HG03571 (cell line): ENCODE data around the gene EFCAB11.

Experiments used
- ATAC-seq: cut with Tn5 transposase; IDR thresholded peaks from one replicate; pipeline ENCODE4 v1.9.1; 2021; ENCODE audit not compliant: unreplicated experiment

The EFCAB11 gene

DNA sequence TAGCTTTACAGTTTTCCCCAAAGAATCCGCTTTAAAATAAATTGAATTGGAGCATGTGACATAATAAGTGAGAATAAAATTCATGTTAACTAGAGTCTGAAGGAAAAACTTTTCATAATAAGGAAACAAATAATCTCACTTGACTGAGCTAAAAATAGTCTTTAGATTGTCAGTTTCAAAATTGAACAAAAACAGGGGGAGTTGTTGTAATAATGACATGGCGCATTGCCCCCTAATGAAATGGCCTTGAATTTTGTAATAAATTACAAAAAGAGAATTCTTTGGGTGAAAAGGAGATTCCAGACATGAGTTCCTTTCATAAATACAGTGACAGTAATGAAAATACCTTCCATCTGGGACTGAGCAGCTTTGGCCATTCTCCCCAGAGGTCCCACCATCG lies 178.6 kb downstream of the EFCAB11 start:
- ATAC-seq, result no peak

DNA sequence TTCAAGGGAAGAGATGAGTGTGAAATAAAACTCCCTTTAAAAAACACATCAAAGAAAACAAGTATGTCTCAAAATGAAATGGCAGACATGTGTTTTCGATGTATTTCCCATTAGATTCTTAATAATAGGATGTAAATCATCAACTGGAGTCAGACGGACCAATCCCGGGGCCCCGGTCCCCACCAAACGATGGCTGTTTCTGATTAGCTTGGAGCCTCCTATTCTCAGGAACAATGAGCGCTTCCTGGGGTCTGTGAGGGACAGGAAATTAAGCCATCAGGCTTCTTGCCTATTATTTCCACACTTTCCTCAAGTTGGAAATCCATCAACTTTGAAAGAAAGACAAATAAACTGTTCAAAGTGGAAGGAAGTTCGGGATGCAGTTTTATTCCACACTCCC lies 179.4 kb downstream of the EFCAB11 start:
- no peak for ATAC-seq

DNA sequence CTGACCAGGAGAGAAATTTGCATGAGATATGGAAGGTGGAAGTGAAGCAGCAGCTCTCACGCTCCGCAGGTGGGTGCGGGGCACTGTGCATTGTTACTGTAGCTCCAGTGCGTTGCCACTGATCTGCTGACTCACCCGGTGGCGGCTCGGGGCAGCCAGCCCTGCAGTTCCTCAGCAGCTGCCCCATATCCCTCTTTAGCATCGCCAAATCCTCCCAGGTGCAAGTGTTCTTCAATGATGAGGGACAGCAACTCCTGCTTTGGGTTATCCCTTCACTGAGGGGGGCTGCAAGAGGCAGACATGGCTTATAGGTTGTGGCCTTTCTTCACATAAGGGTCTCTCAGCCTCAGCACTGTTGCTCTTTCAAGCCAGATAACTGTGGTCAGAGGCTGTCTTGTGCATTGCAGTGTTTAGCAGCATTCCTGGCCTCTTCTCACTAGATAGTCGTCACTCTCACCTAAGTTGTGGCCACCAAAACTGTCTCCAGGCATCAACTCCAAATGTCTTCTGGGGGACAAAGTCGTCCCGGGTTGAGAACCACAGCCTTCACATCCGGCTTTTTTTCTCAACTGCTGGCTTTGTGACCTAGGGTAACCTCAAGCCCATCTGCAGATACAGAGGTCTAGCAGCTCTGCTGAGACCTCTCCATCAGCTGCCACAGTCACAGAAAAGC lies 180.8 kb downstream of the EFCAB11 start:
- peak; percentile 79 for ATAC-seq

DNA sequence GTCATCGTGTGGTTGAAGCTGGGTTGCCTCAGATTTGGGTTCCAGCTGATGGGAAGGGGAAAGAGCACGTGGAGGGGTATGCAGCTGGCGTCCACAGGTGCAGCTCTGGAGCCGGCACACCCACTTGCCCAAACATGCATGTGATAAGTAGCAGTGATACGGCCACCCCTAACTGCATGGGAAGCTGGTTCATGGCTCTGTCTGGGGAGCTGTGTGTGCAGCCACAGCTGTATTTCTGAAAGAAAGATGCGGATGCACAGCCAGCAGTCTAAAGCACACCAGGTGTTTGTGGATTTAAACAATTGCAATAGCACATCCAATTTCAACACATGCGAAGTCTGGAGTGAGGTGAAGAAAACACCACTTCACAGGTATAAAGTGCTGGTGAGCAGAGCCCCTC lies 181.4 kb downstream of the EFCAB11 start:
- ATAC-seq, result peak; percentile 34

DNA sequence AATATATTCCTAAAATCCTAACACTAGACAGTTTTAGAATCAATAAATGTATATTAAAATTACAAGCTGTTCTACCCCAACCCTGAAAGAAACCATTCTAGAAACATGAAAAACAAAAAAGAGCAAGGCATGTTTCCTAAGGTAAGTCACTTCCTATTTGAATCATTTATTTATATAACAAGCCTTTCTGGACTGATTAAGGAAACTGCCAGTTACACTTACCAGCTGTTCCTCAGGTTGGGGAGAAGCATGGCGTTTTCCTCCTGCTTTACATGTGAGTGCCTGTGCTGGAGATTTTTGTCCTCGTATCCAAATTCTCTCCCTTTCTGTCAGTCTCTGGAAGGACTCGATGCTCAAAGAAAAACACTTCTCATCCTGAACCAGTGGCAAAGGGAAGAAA lies 183.3 kb downstream of the EFCAB11 start:
- no peak for ATAC-seq

DNA sequence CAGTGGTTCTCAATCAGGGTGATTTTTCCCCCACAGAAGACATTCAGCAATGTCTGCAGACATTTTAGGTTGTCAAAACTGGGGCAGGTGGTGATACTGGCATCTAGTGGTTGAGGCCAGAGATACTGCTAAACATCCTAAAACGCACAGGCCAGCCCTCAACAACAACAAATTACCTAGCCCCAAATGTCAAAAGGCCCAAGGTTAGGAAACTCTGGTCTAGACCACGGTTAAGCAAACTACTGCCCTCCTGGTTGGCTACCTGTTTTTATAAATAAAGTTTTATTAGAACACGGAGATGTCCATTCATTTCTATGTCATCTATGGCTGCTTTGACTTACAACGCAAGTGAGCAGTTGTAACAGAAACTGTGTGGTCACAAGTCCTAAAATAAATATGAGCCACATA lies 186.7 kb downstream of the EFCAB11 start:
- peak; percentile 73 for ATAC-seq

DNA sequence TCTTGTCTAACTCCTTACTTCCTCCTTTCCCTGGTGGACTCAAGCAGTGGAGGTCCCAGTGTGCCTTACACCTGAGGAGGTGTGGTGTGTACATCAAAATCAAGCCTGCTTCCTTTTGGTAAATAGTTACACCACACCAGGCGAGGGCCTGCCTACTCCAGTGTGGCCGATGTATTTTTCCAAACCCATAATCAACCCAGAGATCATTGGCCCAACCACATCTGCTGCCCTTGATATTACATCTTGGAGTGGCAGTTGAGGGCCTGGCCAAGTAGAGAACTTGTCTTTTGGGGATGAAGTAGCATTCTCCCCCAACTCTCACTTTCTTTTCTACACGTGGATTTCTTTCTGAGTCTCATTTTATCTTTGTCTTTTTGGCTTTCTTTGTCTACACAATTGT lies 187.4 kb downstream of the EFCAB11 start:
- ATAC-seq, result no peak

DNA sequence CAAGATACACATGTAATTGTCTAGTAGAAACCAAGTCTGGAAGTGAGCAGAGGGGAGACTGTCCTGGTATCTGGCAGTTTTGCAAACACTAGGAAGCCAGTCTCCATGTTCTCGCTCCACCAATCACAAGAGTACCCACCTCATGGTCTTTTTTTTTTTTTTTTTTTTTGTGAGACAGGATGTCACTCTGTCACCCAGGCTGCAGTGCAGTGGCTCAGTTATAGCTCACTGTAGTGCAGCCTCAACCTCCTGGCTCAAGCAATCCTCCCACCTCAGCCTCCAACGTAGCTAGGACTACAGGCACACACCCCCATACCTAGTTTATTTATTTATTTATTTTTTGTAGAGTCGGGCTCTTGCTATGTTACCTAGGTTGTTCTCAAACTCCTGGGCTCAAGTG lies 189.2 kb downstream of the EFCAB11 start:
- no peak for ATAC-seq

DNA sequence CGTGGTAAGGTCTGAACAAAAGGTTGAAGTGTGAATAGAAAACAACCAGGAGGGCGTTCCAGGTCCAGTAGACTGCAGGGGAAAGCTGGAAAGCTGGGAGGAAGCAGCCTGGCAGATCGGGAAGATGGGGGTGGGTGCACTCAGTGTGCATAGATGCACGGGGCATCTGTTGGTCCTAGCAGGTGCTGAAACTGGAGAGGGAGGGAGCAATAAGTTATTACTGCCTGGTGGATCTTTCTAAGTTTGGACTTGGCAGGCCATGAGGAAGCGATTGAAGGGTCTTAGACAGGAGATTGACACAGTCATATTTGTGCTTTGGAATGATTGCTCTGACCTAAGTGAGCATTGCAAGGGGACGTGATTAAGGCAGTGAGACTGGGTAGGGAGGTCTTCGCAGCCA lies 194.4 kb downstream of the EFCAB11 start:
- ATAC-seq, result no peak

DNA sequence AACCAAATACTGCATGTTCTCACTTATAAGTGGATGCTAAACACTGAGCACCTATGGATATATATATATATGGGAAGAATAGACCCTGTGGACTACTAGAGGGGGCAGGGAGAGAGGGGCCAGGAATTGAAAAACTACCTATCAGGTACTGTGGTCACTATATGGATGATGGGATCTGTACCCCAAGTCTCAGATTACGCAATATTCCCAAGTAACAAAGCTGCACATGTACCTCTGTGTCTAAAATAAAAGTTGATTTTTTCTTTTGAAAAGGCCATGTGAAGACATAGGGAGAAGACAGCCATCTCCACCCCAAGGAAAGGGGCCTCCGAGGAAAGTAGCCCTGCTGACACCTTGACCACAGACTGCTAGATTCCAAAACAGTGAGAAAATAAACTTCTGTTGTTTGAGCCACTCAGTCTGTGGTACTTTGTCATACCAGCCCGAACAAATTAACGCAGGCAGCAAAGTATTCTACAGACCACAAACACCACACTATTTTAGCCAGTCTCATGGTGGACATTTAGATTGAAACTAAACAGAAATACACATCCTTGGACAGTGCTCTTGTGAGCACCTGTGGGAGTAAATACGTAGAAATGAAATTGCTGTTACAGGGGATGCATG lies 197.1 kb downstream of the EFCAB11 start:
- no peak for ATAC-seq

DNA sequence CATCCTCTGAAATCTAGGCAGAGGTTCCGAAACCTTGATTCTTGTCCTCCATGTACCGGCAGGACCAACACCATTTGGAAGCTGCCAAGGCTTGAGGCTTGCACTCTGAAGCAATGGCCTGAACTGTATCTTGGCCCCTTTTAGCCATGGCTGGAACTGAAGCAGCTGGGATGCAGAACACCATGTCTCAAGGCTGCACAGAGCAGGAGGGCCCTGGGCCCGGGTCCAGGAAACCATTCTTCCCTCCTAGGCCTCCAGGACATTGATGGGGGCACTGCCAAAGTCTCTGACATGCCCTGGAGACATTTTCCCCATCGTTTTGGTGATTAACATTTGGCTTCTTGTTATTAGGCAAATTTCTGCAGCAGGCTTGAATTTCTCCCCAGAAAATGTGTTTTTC lies 198.7 kb downstream of the EFCAB11 start:
- no peak for ATAC-seq

DNA sequence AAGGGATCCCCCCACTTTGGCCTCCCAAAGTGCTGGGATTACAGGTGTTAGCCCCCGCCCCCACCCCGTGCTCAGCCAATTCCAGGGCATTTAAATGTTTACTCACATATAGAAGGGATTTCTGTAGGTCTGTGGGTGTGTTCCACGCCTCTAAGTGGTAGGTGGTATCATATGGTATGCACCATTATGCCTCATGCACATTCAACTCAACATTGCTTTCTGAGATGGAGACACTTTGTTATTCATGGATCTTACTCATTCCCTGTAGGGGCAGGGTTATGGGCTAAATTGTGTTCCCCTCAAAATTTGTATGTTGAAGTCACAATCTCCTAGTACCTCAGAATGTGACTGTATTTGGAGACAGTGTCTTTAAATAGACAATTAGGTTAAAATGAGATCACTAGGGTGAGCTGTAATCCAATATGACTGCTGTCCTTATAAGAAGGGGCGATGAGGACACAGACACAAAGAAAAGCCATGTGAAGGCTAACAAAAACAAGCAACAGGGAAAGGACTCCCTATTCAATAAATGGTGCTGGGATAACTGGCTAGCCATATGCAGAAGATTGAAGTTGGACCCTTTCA lies 200.6 kb downstream of the EFCAB11 start:
- no peak for ATAC-seq

DNA sequence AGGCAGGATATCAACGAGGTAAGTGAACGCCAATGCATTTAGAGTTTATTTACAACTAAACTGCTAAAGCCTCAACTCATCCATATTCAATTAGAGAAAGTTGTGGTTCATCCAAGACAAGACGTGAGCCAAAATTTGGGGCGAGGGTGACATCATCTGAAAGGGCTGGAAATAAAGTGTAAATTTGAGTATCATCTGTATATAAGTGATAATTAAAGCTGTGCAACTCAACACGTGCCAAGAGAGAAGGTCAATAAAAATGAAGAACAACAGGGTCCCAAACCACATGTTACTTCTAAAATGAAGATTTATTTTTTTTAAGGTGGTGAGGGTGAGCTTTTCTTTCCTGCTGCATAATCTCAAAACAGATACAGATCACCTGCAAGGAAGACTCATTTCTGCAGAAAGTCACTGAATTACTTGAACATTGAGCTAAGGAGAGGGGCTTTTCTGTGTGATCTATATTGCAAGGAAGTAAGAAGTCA lies 203.6 kb downstream of the EFCAB11 start:
- no peak for ATAC-seq

DNA sequence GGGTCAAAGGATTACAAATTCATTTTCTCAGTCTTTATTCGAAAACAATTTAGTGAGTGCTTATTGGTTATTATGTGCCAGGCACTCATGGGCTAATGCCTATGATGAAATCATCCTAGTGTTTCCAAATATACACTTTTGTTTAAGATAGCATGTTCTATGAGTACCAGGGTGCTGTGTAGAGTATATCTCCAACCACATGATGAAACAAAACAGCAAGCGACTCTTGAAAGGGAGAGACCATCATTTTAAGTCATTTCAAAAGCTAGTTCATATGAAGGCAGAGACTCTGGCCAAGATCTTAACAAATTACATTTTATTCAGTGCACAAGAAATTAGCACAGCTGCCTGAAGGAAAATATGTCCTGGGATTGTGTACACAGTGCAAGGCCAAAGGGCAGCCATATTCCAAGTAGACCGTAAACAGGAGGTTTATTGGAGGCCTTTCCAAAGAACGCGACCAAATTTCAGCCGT lies 204.2 kb downstream of the EFCAB11 start:
- ATAC-seq, result no peak

DNA sequence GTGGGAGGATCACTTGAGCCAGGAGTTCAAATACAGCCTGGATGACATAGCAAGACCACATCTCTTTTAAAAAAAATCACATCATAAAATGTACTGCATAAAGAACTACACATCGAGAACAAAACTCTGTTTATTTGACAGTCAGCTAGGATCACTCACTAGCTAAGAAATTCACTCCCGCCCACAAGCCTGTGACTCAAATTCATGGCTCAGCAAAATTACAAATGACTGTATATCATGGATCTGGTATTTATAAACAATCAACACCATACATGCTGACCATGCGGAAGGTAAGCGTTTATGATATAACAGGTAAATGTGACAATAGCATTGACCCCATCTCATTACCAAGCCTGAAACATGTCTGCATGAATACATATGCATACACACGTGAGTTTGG lies 206.5 kb downstream of the EFCAB11 start:
- ATAC-seq, result no peak

DNA sequence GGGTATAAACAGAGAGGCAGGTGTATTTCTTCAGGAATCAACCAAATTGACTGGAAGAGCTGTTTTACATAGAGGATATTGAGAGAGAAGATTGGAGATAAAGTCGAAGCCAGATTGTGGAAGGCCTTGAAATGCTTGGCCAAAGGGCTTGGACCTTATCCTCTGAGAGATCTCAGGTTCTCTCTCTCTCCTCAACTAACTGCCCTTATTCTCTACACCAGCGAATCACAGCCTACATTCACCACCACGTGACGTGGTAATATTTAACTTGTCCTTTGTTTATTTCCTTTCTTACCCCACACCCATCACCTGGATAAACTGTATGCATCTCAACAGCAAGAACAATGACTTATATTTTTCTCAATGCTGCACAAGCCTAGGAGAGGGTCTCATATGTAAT lies 207.4 kb downstream of the EFCAB11 start:
- no peak for ATAC-seq

DNA sequence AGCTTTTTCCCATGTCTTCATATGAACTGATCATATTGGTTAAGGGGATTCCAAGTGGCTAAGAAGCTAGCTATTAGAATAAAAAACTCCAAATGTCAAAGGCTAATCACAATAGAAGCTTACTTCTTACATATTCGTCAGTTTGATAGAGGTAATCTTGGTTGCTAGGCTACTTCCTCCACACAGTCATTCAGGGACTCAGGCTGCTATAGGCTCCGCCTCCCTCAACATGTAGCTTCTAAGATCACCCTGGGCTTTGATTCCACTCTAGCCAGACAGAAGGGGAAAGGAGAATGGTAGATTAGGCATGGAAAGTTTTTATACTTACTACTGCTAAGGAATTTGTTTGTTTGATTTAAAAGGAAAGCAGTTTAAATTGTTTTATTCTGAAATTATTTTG lies 207.9 kb downstream of the EFCAB11 start:
- ATAC-seq, result no peak

DNA sequence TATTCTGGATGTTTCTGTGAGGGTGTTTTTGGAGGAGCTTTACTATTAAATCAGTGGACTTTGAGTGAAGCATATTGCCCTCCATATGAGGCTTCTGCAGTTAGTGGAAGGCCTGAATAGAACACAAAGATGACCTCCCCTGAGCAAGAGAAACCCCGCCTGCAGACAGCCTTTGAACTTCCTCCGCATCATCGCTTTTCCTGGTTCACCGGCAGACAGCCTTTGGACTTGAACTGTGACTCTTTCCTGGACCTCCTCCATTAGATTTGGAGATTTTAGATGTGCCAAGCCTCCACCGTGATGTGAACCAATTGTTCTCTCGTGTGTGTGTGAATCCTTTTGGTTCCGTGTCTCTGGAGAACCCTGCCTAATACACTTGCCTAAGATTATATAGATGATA lies 208.4 kb downstream of the EFCAB11 start:
- no peak for ATAC-seq
